Measurements from ENCODE around the gene CACNB2. TPM values are rescaled to one million over a fixed set of nuclear protein-coding genes. Genes with fewer than 3 reads are reported as not detected.

The CACNB2 gene
- polyA plus RNA-seq, 1 experiment = 0.12 TPM

DNA sequence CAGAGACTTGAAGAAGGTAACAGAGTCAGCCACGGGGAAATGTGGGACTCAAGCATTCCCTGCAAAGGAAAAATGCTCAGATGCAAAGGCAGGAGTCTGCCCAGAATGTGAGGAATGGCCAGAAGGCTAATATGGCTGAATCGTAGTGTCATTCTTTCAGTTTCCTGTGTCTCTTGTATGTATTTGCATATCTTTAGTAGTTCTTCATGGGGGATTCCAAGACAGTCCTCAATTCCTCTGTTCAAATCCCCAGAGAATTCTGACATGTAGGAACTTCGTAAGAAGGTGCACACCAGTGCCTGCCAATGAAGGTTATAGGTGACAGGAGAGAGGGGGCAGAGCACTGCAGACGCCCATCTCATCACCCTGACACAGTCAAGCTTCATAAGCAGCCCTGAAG lies 154.4 kb downstream of the CACNB2 start:
- CTCF ChIA-PET = no interaction called here
- TF ChIP-seq, protein P1, sequence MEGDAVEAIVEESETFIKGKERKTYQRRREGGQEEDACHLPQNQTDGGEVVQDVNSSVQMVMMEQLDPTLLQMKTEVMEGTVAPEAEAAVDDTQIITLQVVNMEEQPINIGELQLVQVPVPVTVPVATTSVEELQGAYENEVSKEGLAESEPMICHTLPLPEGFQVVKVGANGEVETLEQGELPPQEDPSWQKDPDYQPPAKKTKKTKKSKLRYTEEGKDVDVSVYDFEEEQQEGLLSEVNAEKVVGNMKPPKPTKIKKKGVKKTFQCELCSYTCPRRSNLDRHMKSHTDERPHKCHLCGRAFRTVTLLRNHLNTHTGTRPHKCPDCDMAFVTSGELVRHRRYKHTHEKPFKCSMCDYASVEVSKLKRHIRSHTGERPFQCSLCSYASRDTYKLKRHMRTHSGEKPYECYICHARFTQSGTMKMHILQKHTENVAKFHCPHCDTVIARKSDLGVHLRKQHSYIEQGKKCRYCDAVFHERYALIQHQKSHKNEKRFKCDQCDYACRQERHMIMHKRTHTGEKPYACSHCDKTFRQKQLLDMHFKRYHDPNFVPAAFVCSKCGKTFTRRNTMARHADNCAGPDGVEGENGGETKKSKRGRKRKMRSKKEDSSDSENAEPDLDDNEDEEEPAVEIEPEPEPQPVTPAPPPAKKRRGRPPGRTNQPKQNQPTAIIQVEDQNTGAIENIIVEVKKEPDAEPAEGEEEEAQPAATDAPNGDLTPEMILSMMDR (IDR thresholded peaks at IDR 0.05; ENCODE audit: insufficient read depth, low read depth, low read length) = no peak
- no peak for DNase-seq (ENCODE audit: low read depth)

DNA sequence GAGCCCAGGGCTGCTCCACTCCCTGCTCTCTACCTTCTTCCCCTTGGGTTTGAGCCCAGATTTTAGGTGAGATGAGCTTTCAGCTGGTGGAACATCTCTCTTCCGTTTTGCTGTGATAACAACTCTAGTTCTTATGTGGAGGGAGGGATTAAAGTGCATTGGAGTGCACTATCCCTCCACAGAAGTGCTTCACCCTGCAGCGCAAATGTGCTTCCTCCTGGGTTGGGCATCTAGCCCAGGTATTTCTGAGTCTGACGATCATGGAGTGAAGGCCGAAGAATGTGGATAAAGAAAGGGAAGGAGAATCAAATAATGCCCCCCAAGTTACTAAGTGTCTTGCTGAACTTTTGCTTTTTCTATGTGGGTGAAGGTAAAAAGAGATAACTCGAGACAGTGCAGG lies 157.4 kb downstream of the CACNB2 start:
- CTCF ChIA-PET = no interaction called here

More for the DNA sequence above, 154.4 kb downstream of the CACNB2 start:
- Histone ChIP-seq H3K27me3 (ENCODE audit: control insufficient read depth, insufficient read depth, low read length) (no peaks in the 10 kb centered on the region), H3K4me3 (ENCODE audit: low read depth, low read length) (no peak overlapping the region), H3K36me3 (ENCODE audit: control insufficient read depth, insufficient read depth, low read length) (no peaks in the 10 kb centered on the region)
- POLR2A ChIA-PET = no interaction called here

DNA sequence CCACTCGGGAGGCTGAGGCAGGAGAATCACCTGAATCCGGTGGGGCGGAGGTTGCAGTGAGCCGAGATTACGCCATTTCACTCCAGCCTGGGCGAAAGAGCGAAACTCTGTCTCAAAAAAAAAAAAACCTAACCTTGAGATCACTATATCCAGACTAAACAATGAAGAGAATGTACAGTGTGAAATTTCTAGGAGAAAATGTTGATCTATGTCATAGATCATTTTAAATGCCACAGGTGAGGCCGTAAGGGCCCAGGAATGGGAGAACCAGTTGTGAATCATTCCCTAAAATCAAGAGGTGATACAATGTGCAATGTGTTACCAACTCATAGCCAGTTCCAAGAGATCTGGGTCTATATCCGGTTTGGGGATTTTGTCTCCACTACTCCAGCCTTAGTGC lies 158.0 kb downstream of the CACNB2 start:
- no peak for DNase-seq (ENCODE audit: low read depth)
- no peak overlapping the region for H3K4me3 ChIP-seq (ENCODE audit: low read depth, low read length)
- ChIA-PET CTCF (no interaction called here), POLR2A (no interaction called here)
- TF ChIP-seq, protein P1 (IDR thresholded peaks at IDR 0.05; ENCODE audit: insufficient read depth, low read depth, low read length) = no peak
- no peaks in the 10 kb centered on the region for H3K27me3 ChIP-seq (ENCODE audit: control insufficient read depth, insufficient read depth, low read length)
- H3K36me3 ChIP-seq (ENCODE audit: control insufficient read depth, insufficient read depth, low read length) = no peaks in the 10 kb centered on the region

More for the DNA sequence above, 157.4 kb downstream of the CACNB2 start:
- Histone ChIP-seq H3K36me3 (ENCODE audit: control insufficient read depth, insufficient read depth, low read length) (no peaks in the 10 kb centered on the region), H3K4me3 (ENCODE audit: low read depth, low read length) (no peak overlapping the region), H3K27me3 (ENCODE audit: control insufficient read depth, insufficient read depth, low read length) (no peaks in the 10 kb centered on the region)
- DNase-seq (ENCODE audit: low read depth) = no peak
- POLR2A ChIA-PET = no interaction called here
- TF ChIP-seq, protein P1 (IDR thresholded peaks at IDR 0.05; ENCODE audit: insufficient read depth, low read depth, low read length) = no peak

DNA sequence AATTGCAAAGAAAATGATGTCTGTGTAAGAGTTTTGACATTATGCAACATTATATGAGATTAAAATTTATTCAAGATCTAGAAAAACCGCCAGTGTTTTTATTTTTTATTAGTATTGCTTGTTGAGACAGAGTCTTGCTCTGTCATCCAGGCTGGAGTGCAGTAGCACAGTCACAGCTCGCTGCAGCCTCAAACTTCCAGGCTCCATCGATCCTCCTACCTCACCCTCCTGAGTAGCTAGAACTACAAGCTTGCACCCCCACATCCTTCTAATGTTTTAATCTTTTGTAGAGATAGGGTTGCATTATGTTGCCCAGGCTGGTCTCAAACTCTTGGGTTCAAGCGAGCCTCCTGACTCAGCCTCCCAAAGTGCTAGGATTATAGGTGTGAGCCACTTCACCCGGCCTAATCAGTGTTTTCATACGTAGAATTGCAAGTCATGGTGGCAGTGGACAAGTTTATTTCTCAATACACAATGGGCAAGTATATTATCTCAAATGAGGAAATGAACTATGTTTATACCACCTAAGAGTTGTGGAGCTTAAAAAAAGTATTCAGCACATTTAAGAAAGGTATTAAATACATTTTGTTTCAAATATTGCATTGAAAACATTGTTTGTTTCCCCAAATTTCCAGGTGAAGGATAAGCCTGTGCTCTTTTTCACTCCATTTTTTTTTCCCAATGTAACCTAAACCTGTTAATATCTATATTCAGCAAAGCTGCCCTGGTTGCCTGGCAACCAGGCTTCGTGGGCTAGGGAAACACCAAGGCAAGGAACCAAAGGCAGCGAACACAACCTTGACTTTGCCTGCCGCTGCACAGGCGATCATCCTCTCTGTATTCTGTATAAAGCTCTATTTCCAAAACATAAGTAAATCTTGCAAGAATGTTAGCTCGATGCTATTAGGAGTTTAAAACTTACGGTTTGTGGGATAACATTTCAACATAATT lies 163.9 kb downstream of the CACNB2 start:
- TF ChIP-seq, protein P1 (IDR thresholded peaks at IDR 0.05; ENCODE audit: insufficient read depth, low read depth, low read length) = no peak
- CTCF ChIA-PET = interaction anchor here (0.6 to 1.3 kb wide), 2 partner anchors 16 to 1881 kb away, joined by 3 read pairs; no protein-coding TSS in a partner anchor
- no peaks in the 10 kb centered on the region for H3K36me3 ChIP-seq (ENCODE audit: control insufficient read depth, insufficient read depth, low read length)
- H3K4me3 ChIP-seq (ENCODE audit: low read depth, low read length) = no peak overlapping the region
- no peak for DNase-seq (ENCODE audit: low read depth)
- H3K27me3 ChIP-seq (ENCODE audit: control insufficient read depth, insufficient read depth, low read length) = no peaks in the 10 kb centered on the region
- POLR2A ChIA-PET = no interaction called here

DNA sequence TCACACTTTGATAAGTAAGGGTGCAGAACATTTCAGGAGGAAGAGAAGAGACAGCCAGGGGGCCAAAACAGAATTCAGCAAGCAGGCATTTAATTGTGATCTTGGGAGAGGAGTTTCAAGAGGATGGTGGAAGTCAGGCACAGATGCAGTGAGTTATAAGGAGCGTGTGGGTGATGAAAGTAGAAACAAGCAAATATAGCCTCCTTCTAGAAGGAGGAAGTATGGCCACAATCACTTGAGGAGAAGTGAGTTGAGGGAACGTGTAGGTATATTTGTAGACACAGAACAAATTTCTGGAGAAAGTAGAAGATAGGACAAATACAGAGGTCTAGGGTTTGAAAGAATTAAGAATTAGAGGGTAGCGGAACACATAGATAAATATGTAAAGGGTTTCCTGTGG lies 165.8 kb downstream of the CACNB2 start:
- TF ChIP-seq, protein P1 (IDR thresholded peaks at IDR 0.05; ENCODE audit: insufficient read depth, low read depth, low read length) = no peak
- no peak for DNase-seq (ENCODE audit: low read depth)
- Histone ChIP-seq H3K36me3 (ENCODE audit: control insufficient read depth, insufficient read depth, low read length) (no peaks in the 10 kb centered on the region), H3K4me3 (ENCODE audit: low read depth, low read length) (no peak overlapping the region), H3K27me3 (ENCODE audit: control insufficient read depth, insufficient read depth, low read length) (no peaks in the 10 kb centered on the region)
- CTCF ChIA-PET = no interaction called here
- POLR2A ChIA-PET = no interaction called here

Measured in BJ (cell line).